Spleen (tissue), 11 donors: ENCODE results near the gene SPHK2. TPM values are rescaled to one million over a fixed set of nuclear protein-coding genes. Genes with fewer than 3 reads are reported as not detected.
A peak's percentile ranks its signal among the peaks of the same experiment; 100 is the strongest.

Experiments used
- DNase-seq: peaks from one replicate; pipeline ENCODE4 v3.0.0-alpha.2; 2020
- H3K27ac ChIP-seq, 8 donors: fragments of 200-600 bp; sonication (generic) in 7 of 8; 1 replicate in 4 of 8; 2 replicates in 4 of 8; pipeline versions ENCODE4 v1.5.0 to v1.8.0; 2016 to 2021; ENCODE audit warnings: inconsistent platforms in 4 of 8, mild to moderate bottlenecking in 4 of 8, moderate library complexity in 1 of 8
- H3K27me3 ChIP-seq, 7 donors: fragments of 200-600 bp; sonication (generic) in 6 of 7; replicated peaks in 1 of 7; 1 replicate in 4 of 7; 2 replicates in 3 of 7; pipeline versions ENCODE4 v1.5.0 to v1.8.0; 2016 to 2021; ENCODE audit warnings: inconsistent platforms in 3 of 7, mild to moderate bottlenecking in 1 of 7
- H3K36me3 ChIP-seq, 6 donors: fragments of 200-600 bp; sonication (generic) in 5 of 6; 1 replicate in 4 of 6; 2 replicates in 2 of 6; pipeline versions ENCODE4 v1.5.0 to v1.8.0; 2016 to 2021; ENCODE audit warnings: inconsistent platforms in 2 of 6
- H3K4me1 ChIP-seq, 6 donors: fragments of 200-600 bp; sonication (generic) in 5 of 6; 1 replicate in 3 of 6; 2 replicates in 3 of 6; pipeline versions ENCODE4 v1.5.0 to v1.8.0; 2016 to 2021; ENCODE audit warnings: inconsistent platforms in 3 of 6
- H3K4me3 ChIP-seq, 8 donors: fragments of 200-600 bp; sonication (generic) in 7 of 8; 1 replicate in 4 of 8; 2 replicates in 4 of 8; pipeline versions ENCODE4 v1.5.0 to v1.8.0; 2016 to 2021; ENCODE audit warnings: inconsistent platforms in 4 of 8, mild to moderate bottlenecking in 4 of 8, moderate library complexity in 2 of 8
- H3K9me3 ChIP-seq, 8 donors: fragments of 200-600 bp; sonication (generic) in 7 of 8; 1 replicate in 4 of 8; 2 replicates in 4 of 8; pipeline versions ENCODE4 v1.5.0 to v1.8.0; 2016 to 2021; ENCODE audit warnings: inconsistent platforms in 4 of 8
- POLR2A ChIP-seq, 3 donors: fragments of 450-650 bp; IDR thresholded peaks; one replicate each; pipeline ENCODE4 v1.5.1; 2017; ENCODE audit warnings: antibody characterized with exemption in 3 of 3, mild to moderate bottlenecking in 1 of 3
- POLR2AphosphoS5 ChIP-seq, 3 donors: sonication (generic); formaldehyde crosslinking; IDR thresholded peaks; one replicate each; pipeline ENCODE4 v1.5.1; 2017; ENCODE audit warnings: antibody characterized with exemption in 3 of 3
- WGBS, 5 donors: extraction: QIAGEN DNeasy Blood & Tissue Kit in 3 of 5; methylation state at CpG; one replicate each; pipeline versions ENCODE4 v1.1.5 to v1.1.7; 2013 to 2018; 5-methylcytosine and 5-hydroxymethylcytosine counted together
- intact Hi-C: fragments of 100-400 bp; cut with DNase I; formaldehyde crosslinking; loops from one replicate; pipeline ENCODE4 v1.15.0; 2023; ENCODE audit warnings: low total_unique reads
- polyA plus RNA-seq, 3 donors: library from polyadenylated mRNA; stranded (reverse); fragments of 200-250 nt; gene quantifications; one replicate each; pipeline ENCODE4 v1.2.1, GENCODE V29; 2013
- total RNA-seq, 7 donors: library from RNA; depleted of rRNA in 3 of 7; stranded (reverse); fragments of >200 nt in 3 of 7; fragmentation: NEBNext Ultra II Directional in 4 of 7; extraction: Animal tissue kit (Norgen Biotek cat#: 25700) in 4 of 7; gene quantifications; one replicate each; pipeline versions ENCODE4 v1.1.0 to v1.2.1, GENCODE V29; 2016 to 2021
- TF ChIP-seq, protein P1 (sequence below), 11 experiments: fragments of 200-600 bp in 7 of 11; fragments of 450-650 bp in 4 of 11; sonication (generic) in 4 of 11; IDR thresholded peaks in 8 of 11; conservative IDR thresholded peaks in 3 of 11; 1 replicate in 7 of 11; 2 replicates in 4 of 11; pipeline versions ENCODE4 v1.4.0 to v1.8.0; 2016 to 2021; ENCODE audit warnings: antibody characterized with exemption in 11 of 11, inconsistent platforms in 4 of 11, mild to moderate bottlenecking in 1 of 11
- donor health status: healthy with polysubstance abuse.
- donor health status: DM: no; HTN: no; CAD: no; lungs with moderate emphysema.
- donor health status: DM: no; HTN: no; CAD: no.
- donor health status: Bipolar disorder and iron deficiency.
- donor health status: healthy.
- donor health status: DM: no; HTN: no; CAD: no.
- donor health status: DM: yes; HTN: yes; CAD: no.

The SPHK2 gene
- total and polyA plus RNA-seq, 10 donors = 7.9 to 26.5 (median 21.3) TPM

DNA sequence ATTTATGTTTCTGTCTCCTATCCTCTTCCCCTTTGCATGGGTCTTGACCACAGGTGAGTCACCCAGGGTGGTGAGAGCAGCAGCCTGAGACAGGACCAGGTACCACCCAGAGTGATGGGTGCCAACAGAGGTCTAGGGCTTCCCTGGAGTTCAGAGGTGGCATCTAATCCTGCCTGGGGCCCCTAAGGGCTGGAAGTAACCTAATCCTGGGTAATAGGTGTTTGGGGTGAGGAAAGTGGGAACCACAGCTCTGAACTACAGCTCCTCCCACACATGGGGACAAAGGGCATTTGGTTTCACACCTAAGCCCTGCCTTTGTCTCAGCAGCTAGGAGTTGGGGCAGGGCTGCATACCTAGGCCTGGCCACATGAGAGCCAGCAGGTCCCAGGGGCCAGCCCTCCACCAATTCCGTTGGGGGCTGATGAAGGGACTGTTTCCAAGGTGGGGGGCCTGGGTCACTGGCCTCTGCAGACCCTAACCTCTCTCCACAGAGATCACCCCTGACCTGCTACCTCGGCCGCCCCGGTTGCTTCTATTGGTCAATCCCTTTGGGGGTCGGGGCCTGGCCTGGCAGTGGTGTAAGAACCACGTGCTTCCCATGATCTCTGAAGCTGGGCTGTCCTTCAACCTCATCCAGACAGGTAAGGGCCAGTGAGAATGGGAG lies 8.0 kb downstream of the SPHK2 start:
- Histone ChIP-seq H3K27me3 (no peaks in the 10 kb centered on the region), H3K4me1 (peaks cover 27 to 96% (median 50%) of the 10 kb centered on the region in 6 donors), H3K36me3 (peaks cover 0 to 76% (median 33%) of the 10 kb centered on the region in 6 donors), H3K9me3 (no peaks in the 10 kb centered on the region), H3K27ac (peak overlapping the region in 2 of 8 donors; percentile 14 to 41), H3K4me3 (no peak overlapping the region)
- DNase-seq = peak; percentile 79
- WGBS, 5 donors = 81 to 88% (median 85%) methylated on average over 6 of the region's 6 CpGs
- intact Hi-C loops = no loop called here
- TF ChIP-seq POLR2AphosphoS5 (IDR thresholded peaks at IDR 0.05) (no peak), POLR2A (IDR thresholded peaks at IDR 0.05) (no peak)
- TF ChIP-seq, protein P1, sequence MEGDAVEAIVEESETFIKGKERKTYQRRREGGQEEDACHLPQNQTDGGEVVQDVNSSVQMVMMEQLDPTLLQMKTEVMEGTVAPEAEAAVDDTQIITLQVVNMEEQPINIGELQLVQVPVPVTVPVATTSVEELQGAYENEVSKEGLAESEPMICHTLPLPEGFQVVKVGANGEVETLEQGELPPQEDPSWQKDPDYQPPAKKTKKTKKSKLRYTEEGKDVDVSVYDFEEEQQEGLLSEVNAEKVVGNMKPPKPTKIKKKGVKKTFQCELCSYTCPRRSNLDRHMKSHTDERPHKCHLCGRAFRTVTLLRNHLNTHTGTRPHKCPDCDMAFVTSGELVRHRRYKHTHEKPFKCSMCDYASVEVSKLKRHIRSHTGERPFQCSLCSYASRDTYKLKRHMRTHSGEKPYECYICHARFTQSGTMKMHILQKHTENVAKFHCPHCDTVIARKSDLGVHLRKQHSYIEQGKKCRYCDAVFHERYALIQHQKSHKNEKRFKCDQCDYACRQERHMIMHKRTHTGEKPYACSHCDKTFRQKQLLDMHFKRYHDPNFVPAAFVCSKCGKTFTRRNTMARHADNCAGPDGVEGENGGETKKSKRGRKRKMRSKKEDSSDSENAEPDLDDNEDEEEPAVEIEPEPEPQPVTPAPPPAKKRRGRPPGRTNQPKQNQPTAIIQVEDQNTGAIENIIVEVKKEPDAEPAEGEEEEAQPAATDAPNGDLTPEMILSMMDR (IDR thresholded peaks at IDR 0.05 in 8 of 11, conservative IDR thresholded peaks at IDR 0.05 in 3 of 11) = no peak

DNA sequence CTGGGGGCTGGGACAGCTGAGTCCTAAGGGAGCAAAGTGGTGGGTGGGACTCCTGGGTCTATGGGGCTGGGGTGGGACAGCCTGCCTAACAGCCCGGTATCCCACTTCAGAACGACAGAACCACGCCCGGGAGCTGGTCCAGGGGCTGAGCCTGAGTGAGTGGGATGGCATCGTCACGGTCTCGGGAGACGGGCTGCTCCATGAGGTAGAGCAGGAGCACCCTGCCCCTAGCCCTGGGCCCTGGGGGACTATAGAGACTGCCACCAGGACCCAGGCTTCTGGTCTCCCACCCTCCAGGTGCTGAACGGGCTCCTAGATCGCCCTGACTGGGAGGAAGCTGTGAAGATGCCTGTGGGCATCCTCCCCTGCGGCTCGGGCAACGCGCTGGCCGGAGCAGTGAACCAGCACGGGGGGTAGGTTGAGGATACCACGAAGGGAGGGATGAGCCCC lies 8.6 kb downstream of the SPHK2 start:
- peak; percentile 76 for DNase-seq
- WGBS, 5 donors = 90 to 96% (median 93%) methylated on average over 15 to 17 of the region's 17 CpGs
- intact Hi-C loops = no loop called here

DNA sequence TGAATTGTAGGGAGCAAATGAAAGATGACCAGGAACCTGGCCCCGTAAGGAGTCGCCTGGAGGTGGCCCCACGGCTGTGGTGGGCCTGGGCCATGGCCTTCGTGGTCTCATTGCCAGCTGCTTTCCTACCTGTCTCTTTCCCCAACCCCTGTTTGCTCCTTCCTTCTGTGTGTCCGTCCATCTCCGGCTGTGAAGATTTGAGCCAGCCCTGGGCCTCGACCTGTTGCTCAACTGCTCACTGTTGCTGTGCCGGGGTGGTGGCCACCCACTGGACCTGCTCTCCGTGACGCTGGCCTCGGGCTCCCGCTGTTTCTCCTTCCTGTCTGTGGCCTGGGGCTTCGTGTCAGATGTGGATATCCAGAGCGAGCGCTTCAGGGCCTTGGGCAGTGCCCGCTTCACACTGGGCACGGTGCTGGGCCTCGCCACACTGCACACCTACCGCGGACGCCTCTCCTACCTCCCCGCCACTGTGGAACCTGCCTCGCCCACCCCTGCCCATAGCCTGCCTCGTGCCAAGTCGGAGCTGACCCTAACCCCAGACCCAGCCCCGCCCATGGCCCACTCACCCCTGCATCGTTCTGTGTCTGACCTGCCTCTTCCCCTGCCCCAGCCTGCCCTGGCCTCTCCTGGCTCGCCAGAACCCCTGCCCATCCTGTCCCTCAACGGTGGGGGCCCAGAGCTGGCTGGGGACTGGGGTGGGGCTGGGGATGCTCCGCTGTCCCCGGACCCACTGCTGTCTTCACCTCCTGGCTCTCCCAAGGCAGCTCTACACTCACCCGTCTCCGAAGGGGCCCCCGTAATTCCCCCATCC lies 9.4 kb downstream of the SPHK2 start:
- Histone ChIP-seq H3K36me3 (peaks cover 0 to 79% (median 42%) of the 10 kb centered on the region in 6 donors), H3K27me3 (no peaks in the 10 kb centered on the region), H3K27ac (peak overlapping the region in 3 of 8 donors; percentile 14 to 81 (median 78)), H3K4me1 (peaks cover 31 to 96% (median 51%) of the 10 kb centered on the region in 6 donors), H3K4me3 (no peak overlapping the region), H3K9me3 (no peaks in the 10 kb centered on the region)
- intact Hi-C loops = no loop called here
- TF ChIP-seq, protein P1 (IDR thresholded peaks at IDR 0.05 in 8 of 11, conservative IDR thresholded peaks at IDR 0.05 in 3 of 11) = no peak
- TF ChIP-seq POLR2A (IDR thresholded peaks at IDR 0.05) = no peak
- peak in 2 of 3 donors; percentile 15 to 22 for TF ChIP-seq POLR2AphosphoS5 (IDR thresholded peaks at IDR 0.05)
- WGBS, 5 donors = 76 to 92% (median 85%) methylated on average over 32 to 34 of the region's 34 CpGs
- peak; percentile 80 for DNase-seq

More for the DNA sequence above, 8.6 kb downstream of the SPHK2 start:
- no peak overlapping the region for H3K4me3 ChIP-seq
- H3K36me3 ChIP-seq = peaks cover 0 to 76% (median 38%) of the 10 kb centered on the region in 6 donors
- no peaks in the 10 kb centered on the region for H3K9me3 ChIP-seq
- H3K27ac ChIP-seq = peak overlapping the region in 2 of 8 donors; percentile 14 to 41
- no peaks in the 10 kb centered on the region for H3K27me3 ChIP-seq
- peaks cover 31 to 96% (median 51%) of the 10 kb centered on the region in 6 donors for H3K4me1 ChIP-seq
- TF ChIP-seq POLR2A (IDR thresholded peaks at IDR 0.05) = no peak
- TF ChIP-seq, protein P1 (IDR thresholded peaks at IDR 0.05 in 8 of 11, conservative IDR thresholded peaks at IDR 0.05 in 3 of 11) = no peak
- TF ChIP-seq POLR2AphosphoS5 (IDR thresholded peaks at IDR 0.05) = peak in 1 of 3 donors; percentile 57

DNA sequence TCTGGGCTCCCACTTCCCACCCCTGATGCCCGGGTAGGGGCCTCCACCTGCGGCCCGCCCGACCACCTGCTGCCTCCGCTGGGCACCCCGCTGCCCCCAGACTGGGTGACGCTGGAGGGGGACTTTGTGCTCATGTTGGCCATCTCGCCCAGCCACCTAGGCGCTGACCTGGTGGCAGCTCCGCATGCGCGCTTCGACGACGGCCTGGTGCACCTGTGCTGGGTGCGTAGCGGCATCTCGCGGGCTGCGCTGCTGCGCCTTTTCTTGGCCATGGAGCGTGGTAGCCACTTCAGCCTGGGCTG lies 9.9 kb downstream of the SPHK2 start:
- no peaks in the 10 kb centered on the region for H3K27me3 ChIP-seq
- DNase-seq = no peak
- WGBS, 5 donors = 90 to 97% (median 94%) methylated on average over 5 to 22 of the region's 22 CpGs
- peaks cover 34 to 96% (median 51%) of the 10 kb centered on the region in 6 donors for H3K4me1 ChIP-seq
- no peak overlapping the region for H3K4me3 ChIP-seq
- H3K36me3 ChIP-seq = peaks cover 0 to 79% (median 42%) of the 10 kb centered on the region in 6 donors
- no peaks in the 10 kb centered on the region for H3K9me3 ChIP-seq
- peak overlapping the region in 5 of 8 donors; percentile 78 to 94 (median 84) for H3K27ac ChIP-seq
- TF ChIP-seq, protein P1 (IDR thresholded peaks at IDR 0.05 in 8 of 11, conservative IDR thresholded peaks at IDR 0.05 in 3 of 11) = no peak
- TF ChIP-seq POLR2AphosphoS5 (IDR thresholded peaks at IDR 0.05) = no peak
- TF ChIP-seq POLR2A (IDR thresholded peaks at IDR 0.05) = no peak
- intact Hi-C loops = no loop called here
